OCI-LY7 (cell line): ENCODE results near the gene GPS2. TPM values are rescaled to one million over a fixed set of nuclear protein-coding genes. Genes with fewer than 3 reads are reported as not detected.
A peak's percentile ranks its signal among the peaks of the same experiment; 100 is the strongest.

Experiments used
- BruUV-seq: library from RNA; stranded (reverse); fragments of 400-500 nt; replicated peaks from 2 replicates; lab custom pipeline; 2021; lab: Mats Ljungman, UMichigan
- CTCF ChIA-PET: fragments of 300-600 bp; sonication (Branson Sonifier 250); formaldehyde crosslinking; loops from one replicate; lab custom pipeline; 2022; ENCODE audit warnings: antibody characterized with exemption; ENCODE audit not compliant: unreplicated experiment; lab: Charles Lee
- POLR2A ChIA-PET: fragments of 300-600 bp; sonication (Branson Sonifier 250); formaldehyde crosslinking; loops from one replicate; lab custom pipeline; 2022; ENCODE audit warnings: antibody characterized with exemption; lab: Charles Lee
- DNase-seq: peaks from one replicate; pipeline ENCODE4 v3.0.0-alpha.2; 2015; ENCODE audit warnings: low spot score
- H2AFZ ChIP-seq: fragments of 200-600 bp; sonication (generic), shearing (Covaris generic); 2 replicates; pipeline ENCODE4 v1.6.1; 2014; ENCODE audit warnings: mild to moderate bottlenecking, antibody characterized with exemption, low read length, moderate library complexity
- H3K27ac ChIP-seq: fragments of 200-600 bp; sonication (generic); 2 replicates; pipeline ENCODE4 v1.5.1; 2014; ENCODE audit warnings: mixed run types, low read depth, mild to moderate bottlenecking, moderate library complexity, low read length, inconsistent platforms; ENCODE audit not compliant: poor library complexity, severe bottlenecking
- H3K36me3 ChIP-seq: fragments of 200-600 bp; sonication (generic); 2 replicates; pipeline ENCODE4 v1.6.1; 2014; ENCODE audit warnings: mild to moderate bottlenecking, antibody characterized with exemption, low read length, moderate library complexity, mixed read lengths; ENCODE audit not compliant: insufficient read depth
- H3K4me1 ChIP-seq: fragments of 200-600 bp; sonication (generic); 2 replicates; pipeline ENCODE4 v1.5.1; 2014; ENCODE audit warnings: mild to moderate bottlenecking, low read length; ENCODE audit not compliant: insufficient read depth, poor library complexity, severe bottlenecking
- H3K4me2 ChIP-seq: fragments of 200-600 bp; sonication (generic); 2 replicates; pipeline ENCODE4 v1.6.1; 2014; ENCODE audit warnings: mild to moderate bottlenecking, low read length
- H3K4me3 ChIP-seq: fragments of 200-600 bp; sonication (generic); 2 replicates; pipeline ENCODE4 v1.5.1; 2014; ENCODE audit warnings: mild to moderate bottlenecking, low read depth, low read length; ENCODE audit not compliant: poor library complexity, severe bottlenecking
- H3K79me2 ChIP-seq: fragments of 200-600 bp; sonication (generic); 2 replicates; pipeline ENCODE4 v1.6.1; 2016; ENCODE audit warnings: low read depth, mild to moderate bottlenecking, low read length, moderate library complexity, mixed read lengths; ENCODE audit not compliant: insufficient read depth
- H3K9me2 ChIP-seq: fragments of 200-600 bp; sonication (generic); 2 replicates; pipeline ENCODE4 v1.6.1; 2016; ENCODE audit warnings: mild to moderate bottlenecking, low read length, mixed read lengths; ENCODE audit not compliant: insufficient read depth
- H3K9me3 ChIP-seq: fragments of 200-600 bp; sonication (generic); 2 replicates; pipeline ENCODE4 v1.6.1; 2014; ENCODE audit warnings: mild to moderate bottlenecking, mixed run types, low read length, mixed read lengths
- H4K20me1 ChIP-seq: fragments of 200-600 bp; sonication (generic); 2 replicates; pipeline ENCODE4 v1.6.1; 2014; ENCODE audit warnings: mild to moderate bottlenecking, antibody characterized with exemption, low read length, moderate library complexity, mixed read lengths; ENCODE audit not compliant: insufficient read depth
- CTCF ChIP-seq: fragments of 200-600 bp; sonication (generic); conservative IDR thresholded peaks from 2 replicates; pipeline ENCODE4 v1.5.1; 2014; ENCODE audit warnings: mild to moderate bottlenecking, antibody characterized with exemption, low read length, moderate library complexity, mixed read lengths
- EZH2phosphoT487 ChIP-seq: fragments of 200-600 bp; sonication (generic); IDR thresholded peaks from 2 replicates; pipeline ENCODE4 v1.6.1; 2018; ENCODE audit warnings: low read depth, borderline replicate concordance, mild to moderate bottlenecking, mixed run types, antibody characterized with exemption, low read length, moderate library complexity, mixed read lengths
- intact Hi-C: fragments of 100-400 bp; cut with micrococcal nuclease; formaldehyde crosslinking; loops from one replicate; pipeline ENCODE4 v1.10.0; 2022; ENCODE audit not compliant: unreplicated experiment
- total RNA-seq, 2 experiments: library from RNA; depleted of rRNA in 1 of 2; stranded (reverse); fragments of >200 nt in 1 of 2; shearing (Covaris generic) in 1 of 2; gene quantifications; 2 replicates each; pipeline ENCODE4 v1.2.3, GENCODE V29; 2014 to 2022

GPS2 gene
- total RNA-seq, 2 experiments from 2014 or later, result 70.5 to 75.0 TPM

DNA sequence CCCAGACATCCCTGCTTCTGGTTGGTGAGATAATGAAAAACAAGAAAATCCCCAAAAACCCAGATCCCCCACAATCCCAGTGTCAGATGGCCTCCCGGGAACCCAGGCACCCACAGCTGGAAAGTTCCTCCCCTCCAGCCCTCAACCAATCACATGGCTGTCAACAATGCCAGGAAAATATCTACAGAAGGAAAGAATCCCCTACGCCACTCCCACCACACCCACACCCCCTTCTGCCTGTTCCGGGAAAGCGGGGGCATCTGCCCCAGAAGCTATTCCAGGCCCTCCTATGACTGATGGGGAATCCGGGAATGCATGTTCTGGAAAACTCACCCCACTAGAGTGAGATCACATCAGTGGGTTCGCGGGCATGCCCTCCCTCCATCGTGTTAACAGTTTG, 41.6 kb upstream of the GPS2 start:
- no peaks in the 10 kb centered on the region for H3K36me3 ChIP-seq
- no peaks in the 10 kb centered on the region for H3K9me3 ChIP-seq
- TF ChIP-seq CTCF (no peak), EZH2phosphoT487 (no peak)
- H3K27ac ChIP-seq, result no peak overlapping the region
- intact Hi-C loops, result loop anchor here (1.0 kb wide), 2 partner anchors 81 to 205 kb away; partner anchors contain the start of gene SENP3
- ChIA-PET POLR2A (interaction anchor here (1.5 kb wide), 1 partner anchor 79 kb away, joined by 5 read pairs; the partner anchor contains the start of gene TMEM102), CTCF (interaction anchor here (0.7 to 2.6 kb wide), 2 partner anchors 79 to 715 kb away, joined by 9 to 13 read pairs; no protein-coding TSS in a partner anchor)
- H3K4me1 ChIP-seq, result peaks cover 14% of the 10 kb centered on the region
- no peaks in the 10 kb centered on the region for H3K79me2 ChIP-seq
- no peaks in the 10 kb centered on the region for H4K20me1 ChIP-seq
- no peaks in the 10 kb centered on the region for H3K9me2 ChIP-seq
- no peak overlapping the region for H3K4me3 ChIP-seq
- no TSS peak for BruUV-seq
- no peak overlapping the region for H2AFZ ChIP-seq
- no peak overlapping the region for H3K4me2 ChIP-seq
- DNase-seq, result no peak

DNA sequence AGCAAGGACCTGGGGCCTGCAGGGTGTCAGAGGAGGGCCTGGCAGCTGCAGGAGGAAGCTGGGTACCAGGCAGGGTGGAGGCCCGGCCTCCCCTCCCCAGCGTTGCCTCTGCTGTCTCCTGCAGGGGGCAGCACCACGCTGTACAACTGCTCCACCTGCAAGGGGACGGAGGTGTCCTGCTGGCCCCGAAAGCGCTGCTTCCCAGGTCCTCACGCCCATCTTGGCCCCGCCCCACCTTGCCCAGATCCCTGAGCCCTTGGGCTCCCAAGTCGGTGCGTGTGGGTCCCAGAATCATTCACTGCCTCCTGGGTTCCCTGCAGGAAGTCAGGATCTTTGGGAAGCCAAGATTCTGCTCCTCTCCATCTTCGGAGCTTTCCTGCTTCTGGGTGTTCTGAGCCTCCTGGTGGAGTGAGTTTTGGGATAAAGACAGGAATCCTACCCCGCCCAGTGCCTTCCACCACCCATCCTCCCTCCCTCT, 41.0 kb upstream of the GPS2 start:
- no peaks in the 10 kb centered on the region for H3K9me2 ChIP-seq
- no TSS peak for BruUV-seq
- H3K9me3 ChIP-seq, result no peaks in the 10 kb centered on the region
- intact Hi-C loops, result loop anchor here (1.0 kb wide), 2 partner anchors 81 to 205 kb away; partner anchors contain the start of gene SENP3
- peaks cover 18% of the 10 kb centered on the region for H3K4me1 ChIP-seq
- H2AFZ ChIP-seq, result peak overlapping the region; percentile 29; the same call in 1 of the 2 replicates
- ChIA-PET POLR2A (interaction anchor here (0.6 to 1.5 kb wide), 5 partner anchors 14 to 80 kb away, joined by 3 to 6 read pairs (median 4); partner anchors contain the start of genes NEURL4 and TMEM102), CTCF (interaction anchor here (0.6 to 2.6 kb wide), 6 partner anchors 20 to 715 kb away, joined by 3 to 13 read pairs (median 4); partner anchors contain the start of genes ACAP1 and PLSCR3)
- no peaks in the 10 kb centered on the region for H4K20me1 ChIP-seq
- H3K27ac ChIP-seq, result no peak overlapping the region
- no peaks in the 10 kb centered on the region for H3K36me3 ChIP-seq
- peak overlapping the region; percentile 41; the same call in 1 of the 2 replicates for H3K4me2 ChIP-seq
- no peaks in the 10 kb centered on the region for H3K79me2 ChIP-seq
- peak; percentile 90 for DNase-seq
- peak; percentile 88 for TF ChIP-seq CTCF
- no peak for TF ChIP-seq EZH2phosphoT487
- H3K4me3 ChIP-seq, result no peak overlapping the region

- POLR2A ChIA-PET, result interaction anchor here (0.6 to 1.5 kb wide), 6 partner anchors 13 to 80 kb away, joined by 3 to 6 read pairs (median 4); partner anchors contain the start of genes NEURL4 and TMEM102
- H3K4me2 ChIP-seq, result 0 out of 2 replicates have a peak overlapping the region, but pooled peaks have one; percentile 1
- CTCF ChIA-PET, result interaction anchor here (0.6 to 2.6 kb wide), 5 partner anchors 19 to 86 kb away, joined by 3 to 13 read pairs (median 3); partner anchors contain the start of genes ACAP1 and PLSCR3
- 0 out of 2 replicates have a peak, but pooled peaks cover 3% of the 10 kb centered on the region for H3K36me3 ChIP-seq
- H3K27ac ChIP-seq, result no peak overlapping the region
- H3K79me2 ChIP-seq, result no peaks in the 10 kb centered on the region
- no peaks in the 10 kb centered on the region for H3K9me2 ChIP-seq
- intact Hi-C loops, result no loop called here
- H3K4me3 ChIP-seq, result no peak overlapping the region
- no peak for TF ChIP-seq EZH2phosphoT487
- no peak for TF ChIP-seq CTCF
- BruUV-seq, result no TSS peak
- no peak overlapping the region for H2AFZ ChIP-seq
- DNase-seq, result no peak
- no peaks in the 10 kb centered on the region for H4K20me1 ChIP-seq
- H3K9me3 ChIP-seq, result no peaks in the 10 kb centered on the region
- H3K4me1 ChIP-seq, result peaks cover 23% of the 10 kb centered on the region
Observed at GRCh38 chr17:7355573-7355972, 40.4 kb upstream of the GPS2 start.
